ENCODE results near the gene B3GALNT2.

B3GALNT2 gene

DNA sequence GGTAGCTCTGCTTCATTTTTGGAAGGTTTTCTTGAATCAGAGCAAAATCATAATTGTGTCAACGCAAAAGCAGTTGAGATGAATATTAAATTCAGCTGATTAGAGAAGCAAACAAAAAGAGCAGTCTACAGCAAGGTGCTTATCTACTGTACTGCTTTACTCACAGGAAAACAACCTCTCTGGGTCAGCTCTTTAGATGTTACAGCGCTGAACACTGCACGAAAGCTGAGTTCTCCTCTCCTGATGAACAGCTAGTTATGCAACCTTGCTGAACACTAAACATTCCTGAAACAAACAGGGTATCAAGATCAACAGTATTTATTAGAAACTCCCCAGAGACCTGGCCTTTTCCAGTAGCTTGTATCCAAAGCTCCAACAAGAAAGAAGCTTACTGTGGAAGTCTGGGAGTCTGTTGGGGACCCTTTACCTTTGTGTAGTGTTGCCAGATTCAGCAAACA lies 95.7 kb downstream of the B3GALNT2 start:
- no peak for DNase-seq

DNA sequence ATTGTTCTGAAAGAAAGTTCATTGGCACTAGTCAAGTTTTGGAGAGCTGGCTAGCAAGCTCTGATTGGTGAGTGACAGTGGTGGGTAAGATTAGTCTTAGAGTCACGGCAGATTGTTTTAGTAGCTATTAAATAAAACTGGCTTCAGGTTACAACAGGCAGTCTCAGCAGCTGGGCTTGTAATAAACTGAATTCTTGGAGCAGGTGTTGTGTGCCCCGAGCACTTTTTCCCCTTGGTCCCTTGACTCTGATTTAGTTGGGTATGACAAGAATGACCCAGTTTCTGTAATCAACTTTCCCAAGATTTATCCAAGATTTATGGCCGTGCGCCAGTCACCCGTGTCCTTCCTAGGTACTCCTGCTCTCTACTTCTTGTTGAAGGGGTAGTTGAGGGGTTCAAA lies 96.8 kb downstream of the B3GALNT2 start:
- DNase-seq: no peak

DNA sequence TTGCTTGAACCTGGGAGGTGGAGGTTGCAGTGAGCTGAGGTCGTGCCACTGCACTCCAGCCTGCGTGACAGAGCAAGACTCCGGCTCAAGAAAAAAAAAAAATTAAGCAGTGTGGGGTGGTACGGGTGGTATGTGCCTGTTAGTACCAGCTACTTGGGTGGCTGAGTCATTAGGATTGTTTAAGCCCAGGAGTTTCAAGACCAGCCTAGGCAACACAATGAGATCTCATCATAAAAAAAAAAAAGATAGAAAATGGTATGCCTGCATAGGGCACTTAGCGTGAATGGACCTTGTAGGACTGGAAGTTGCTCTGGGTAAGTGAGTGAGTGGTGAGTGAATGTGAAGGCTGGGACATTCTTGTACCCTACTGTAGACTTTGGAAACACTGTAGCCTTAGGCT lies 100.1 kb downstream of the B3GALNT2 start:
- DNase-seq: no peak

DNA sequence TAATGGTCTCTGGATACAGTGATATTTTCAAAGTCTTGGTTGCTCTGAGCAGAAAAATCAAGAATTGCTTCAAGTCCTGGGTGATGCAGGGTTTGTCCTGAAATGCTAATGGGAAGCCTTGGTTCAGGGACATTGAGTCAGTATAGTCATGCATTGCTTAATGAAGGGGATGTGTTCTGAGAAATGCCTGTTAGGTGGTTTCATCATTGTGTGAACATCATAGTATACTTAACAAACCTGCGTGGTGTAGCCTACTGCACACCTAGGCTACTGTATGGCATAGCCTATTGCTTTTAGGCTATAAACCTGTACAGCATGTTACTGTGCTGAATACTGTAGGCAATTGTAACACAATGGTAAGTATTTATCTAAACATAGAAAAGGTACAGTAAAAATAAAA lies 100.7 kb downstream of the B3GALNT2 start:
- no peak for DNase-seq

DNA sequence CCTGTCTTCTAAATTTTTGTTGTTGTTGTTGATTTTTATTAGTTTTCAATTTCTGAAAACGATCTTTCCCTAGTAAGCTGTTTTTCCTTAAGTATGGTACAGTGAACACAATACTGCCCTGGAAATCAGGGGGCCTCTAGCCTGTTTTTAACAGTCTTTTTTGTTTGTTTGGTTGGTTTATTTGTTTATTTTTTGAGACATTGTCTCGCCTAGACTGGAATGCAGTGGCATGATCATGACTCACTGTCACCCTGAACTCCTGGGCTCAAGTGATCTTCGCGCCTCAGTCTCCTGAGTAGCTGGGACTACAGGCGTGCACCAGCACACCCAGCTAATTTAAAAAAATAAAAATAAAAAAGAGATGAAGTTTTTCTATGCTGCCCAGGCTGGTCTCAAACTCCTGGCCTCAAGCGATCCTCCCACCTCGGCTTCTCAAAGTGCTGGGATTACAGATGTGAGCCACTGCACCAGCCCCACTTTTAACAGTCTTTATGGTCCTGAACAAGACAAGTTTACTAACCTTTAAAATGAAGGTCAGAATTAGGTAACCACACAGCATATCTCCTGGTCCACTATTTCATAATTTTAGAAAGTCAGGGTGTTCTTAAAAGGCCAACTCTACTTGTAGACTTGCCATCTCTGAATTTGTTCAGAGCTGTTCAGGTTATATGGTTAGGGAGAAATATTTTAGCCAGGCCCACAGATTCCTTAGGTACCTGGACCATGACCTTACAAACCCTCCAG lies 101.6 kb downstream of the B3GALNT2 start:
- no peak for DNase-seq

DNA sequence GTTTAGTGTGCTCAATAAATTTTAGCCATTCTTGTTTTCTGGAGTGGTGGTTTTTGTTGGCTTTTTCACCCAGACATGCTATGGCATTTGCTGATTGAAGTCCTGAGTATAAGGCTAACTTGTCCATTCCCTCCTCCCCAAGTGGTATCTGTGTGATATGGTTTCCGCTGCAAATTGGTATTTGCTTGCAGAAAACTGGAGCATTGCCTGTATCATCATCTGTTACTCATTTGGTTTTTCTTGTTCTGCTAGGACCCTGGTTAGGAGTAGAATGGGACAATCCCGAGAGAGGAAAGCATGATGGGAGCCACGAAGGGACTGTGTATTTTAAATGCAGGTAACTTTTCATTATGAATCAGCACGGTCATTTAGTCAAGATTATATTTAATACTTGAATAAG lies 103.0 kb downstream of the B3GALNT2 start:
- no peak for DNase-seq

Measured in SHP77 treated with DMSO at 0.1 percent for 48 hours (cell line).